ENCODE measurements around the gene ANTXRL.
"Not testable (repeated sequence)": the region's sequence is repeated elsewhere in the genome, so short reads cannot be mapped to it uniquely, and the experiment has no call there.

Gene ANTXRL

DNA sequence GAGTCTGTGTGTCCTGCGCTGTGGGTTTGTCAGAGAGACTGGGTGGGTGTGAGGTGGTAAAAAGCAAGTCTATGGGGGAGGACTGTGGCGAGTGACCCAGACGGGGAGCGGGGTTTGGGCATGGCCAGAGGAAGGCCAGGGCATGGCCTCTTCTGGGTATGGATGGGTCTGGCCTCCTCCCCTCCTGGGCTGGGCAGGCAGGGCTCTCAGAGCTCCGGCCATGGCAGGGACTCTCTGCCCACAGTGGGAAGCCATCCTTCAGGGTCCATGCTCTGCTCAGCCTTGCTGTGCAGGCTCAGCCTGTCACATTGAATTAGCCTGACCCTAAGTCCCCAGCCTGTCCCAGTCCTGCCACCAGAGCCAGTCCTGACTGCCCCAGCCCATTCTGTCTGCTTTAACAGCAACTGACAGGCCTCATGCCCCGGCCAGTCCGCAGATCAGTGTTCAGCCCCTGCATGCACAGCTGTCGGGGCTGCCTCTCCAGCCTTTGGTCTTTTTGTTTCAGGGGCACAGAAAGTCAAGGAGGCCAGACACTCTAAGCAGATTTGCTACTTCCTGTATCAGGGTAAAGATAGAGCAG, 7.9 kb downstream of the ANTXRL start:
- no peak for DNase-seq (ENCODE audit: low read depth)

DNA sequence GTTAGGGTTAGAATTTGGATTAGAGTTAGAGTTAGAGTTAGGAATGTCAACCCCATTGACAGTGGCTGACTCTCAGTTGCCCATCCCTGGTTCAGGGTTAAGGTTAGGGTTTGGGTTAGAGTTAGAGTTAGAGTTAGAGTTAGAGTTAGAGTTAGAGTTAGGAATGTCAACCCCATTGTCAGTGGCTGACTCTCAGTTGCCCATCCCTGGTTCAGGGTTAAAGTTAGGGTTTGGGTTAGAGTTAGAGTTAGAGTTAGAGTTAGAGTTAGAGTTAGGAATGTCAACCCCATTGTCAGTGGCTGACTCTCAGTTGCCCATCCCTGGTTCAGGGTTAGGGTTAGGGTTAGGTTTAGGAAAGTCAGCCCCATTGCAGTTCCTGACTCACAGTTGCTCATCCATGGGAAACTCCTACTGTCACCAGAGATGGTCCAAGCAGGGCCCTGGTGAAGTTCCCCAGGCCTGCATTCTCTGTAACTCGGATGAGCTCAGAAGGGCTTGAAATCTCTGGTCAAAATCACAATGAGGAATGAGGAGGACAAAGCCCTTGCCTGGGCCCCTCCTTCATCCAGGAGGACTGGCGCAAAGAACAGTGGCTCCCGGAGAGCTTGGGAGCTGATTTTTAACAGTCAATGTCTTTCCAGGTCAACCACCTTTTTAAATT, 8.7 kb downstream of the ANTXRL start:
- not testable (repeated sequence) for DNase-seq (ENCODE audit: low read depth)

DNA sequence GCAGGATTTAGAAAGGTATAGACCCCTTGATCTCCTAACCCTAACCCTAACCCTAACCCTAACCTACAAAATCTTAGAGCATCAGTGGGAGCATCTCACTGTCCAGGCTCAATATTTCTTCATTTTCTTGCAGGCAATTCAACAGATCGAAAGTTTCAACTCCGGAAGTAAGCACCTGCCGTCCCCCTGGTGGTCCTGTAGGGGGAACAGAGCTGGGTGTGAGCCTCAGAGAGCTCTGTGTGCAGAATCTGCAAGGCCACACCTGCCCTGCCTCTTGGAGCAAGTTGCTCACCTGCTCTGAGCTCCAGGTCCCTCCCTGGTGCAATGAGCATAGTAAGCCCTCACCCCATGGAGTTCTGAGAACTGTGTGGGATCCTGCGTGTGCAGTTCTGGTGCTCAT, 9.3 kb downstream of the ANTXRL start:
- not testable (repeated sequence) for DNase-seq (ENCODE audit: low read depth)

DNA sequence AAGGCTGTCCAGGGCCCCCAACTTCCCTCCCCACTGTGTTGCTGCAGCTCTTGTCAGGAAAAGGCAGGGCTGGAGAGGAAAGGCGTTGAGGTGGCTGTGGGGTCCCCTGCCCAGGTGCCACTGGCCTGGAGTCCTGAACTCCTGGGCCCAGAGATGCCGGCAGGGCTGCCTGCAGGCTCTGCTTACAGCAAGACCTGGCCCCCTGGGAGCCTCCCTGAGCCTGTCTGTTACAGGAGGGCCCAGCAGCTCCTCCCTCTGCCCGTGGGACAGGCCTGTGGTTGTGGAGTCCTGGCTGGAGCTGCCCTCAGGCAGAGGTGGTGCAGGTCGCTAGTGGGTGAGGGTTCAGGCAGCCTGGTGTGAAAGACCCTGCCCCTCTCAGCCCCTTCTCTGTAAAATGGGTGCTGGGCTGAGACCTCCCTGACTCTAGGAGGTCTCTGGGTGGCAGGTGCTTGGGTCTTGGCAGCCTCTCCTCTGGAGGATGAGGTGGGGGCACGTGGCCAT, 9.9 kb downstream of the ANTXRL start:
- DNase-seq (ENCODE audit: low read depth): no peak

DNA sequence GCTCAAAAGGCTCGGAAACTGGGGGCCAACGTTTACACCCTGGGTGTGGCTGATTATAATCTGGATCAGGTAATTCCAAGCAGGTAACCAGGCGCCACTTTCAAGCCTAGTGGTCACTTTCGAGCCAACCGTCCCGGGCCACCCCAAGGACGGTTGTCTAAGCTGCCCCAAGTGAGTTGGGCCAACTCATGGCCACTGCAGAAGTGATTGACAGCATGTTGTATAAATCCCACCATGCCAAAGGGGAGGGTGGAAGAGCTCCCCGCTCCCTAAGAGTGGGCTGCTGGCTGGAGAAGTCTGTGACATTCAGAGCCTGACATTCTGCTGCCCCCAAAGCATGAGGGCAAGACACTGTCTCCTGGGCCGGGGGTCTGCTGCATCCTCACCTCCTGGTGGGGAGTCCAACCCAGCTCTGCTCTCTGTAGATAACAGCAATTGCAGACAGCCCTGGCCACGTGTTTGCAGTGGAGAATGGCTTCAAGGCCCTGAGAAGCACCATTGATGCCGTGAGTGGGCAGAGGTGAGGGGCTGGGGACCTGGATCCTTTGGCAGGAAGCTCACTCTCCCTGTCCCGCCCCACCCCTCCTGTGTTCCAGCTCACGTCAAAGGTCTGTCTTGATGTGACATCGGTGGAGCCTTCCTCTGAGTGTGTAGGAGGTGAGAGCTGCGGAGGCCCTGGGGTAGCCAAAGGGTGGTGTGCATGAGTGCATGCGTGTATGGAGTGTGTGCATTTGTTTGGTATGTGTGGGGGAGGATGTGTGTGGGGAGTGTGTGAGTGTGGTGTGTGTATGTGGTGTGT, 10.8 kb downstream of the ANTXRL start:
- DNase-seq (ENCODE audit: low read depth): no peak

DNA sequence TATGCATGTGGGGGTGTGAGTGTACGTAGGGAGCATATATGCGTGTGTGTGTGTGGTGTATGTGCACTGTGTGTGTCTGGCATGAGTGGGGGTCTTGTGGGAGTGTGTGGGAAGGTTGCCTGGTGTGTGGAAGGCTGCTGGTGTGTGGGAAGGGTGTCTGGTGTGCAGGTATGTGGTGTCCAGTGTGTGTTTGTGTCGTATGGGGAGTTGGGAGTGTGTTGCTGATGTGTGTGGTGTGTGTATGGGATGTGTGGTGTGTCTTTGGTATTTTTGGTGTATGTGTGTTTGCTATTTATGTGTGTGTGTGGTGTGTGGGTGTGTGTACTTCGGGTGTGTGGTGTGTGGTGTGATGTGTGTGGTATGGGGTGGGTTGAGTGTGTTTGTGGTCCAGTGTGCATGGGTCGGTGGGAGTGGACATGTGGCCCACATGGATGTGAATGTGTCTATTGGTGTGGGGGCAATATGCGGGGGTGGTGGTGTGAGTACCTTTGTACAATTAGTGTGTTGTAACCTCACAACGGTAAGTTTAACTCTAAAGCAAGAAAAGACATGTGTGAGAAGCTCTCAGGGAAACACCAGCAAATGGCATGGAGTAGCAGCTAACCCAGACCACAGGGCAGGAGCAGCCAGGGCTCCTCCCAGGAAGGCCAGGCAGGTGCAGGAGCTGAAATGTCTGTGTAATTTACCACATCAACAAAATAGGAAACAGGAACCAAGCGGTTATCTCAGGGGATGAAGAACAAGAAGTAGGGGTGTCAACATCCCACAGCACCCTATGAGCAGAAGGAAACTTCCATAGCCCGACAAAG, 11.9 kb downstream of the ANTXRL start:
- DNase-seq (ENCODE audit: low read depth): no peak

DNA sequence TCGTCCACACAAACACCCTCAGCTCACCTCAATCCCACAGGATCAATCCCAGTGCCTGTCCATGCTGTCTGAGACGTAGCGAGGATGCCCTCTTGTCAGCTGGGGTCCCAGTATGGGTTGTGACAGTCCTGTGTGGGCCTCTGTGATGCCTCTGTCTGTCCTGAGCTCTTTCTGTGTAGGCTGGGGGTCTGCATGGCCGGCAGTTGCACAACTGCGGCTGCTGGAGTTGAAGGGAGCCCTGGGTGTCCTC, 12.4 kb downstream of the ANTXRL start:
- no peak for DNase-seq (ENCODE audit: low read depth)

DNA sequence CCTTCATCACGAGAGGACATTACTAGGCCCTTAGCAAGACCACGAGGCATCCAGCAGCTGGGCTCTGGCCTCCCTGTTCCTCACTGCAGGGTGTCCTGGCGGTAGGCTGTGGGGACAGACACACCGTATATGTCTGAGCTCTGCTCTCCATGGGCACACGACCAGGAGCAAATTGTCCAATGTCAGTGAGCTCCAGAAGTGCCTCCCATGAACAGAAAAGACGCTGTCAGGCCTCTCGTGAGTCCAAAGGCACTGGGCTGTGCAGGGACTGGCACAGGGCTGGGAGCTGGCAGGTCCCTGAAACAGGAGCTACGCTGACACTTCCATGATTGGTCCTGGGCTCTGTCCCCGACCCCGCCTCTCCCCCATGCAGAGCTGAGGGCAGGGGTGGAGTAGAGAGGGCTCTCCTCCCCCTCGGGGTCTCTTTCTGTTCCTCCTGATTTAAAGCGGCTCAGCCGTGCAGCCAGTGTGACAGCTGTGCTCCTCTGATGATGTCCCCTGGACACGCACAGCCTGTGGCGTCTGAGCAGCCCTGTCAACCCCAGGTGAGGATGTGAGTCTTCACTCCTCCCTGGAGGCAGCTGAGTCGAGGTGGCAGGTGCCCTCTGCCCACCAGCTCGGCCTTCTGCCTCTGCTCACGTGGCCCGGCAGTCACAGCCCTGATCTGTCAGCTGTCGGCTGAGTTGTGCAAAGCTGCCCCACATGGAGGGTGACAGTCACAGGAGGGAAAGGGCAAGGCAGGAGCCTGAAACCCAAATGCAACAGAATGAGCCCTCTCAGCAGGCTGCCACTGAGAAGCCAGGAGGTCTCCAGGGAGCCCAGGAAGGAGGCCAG, 13.0 kb downstream of the ANTXRL start:
- no peak for DNase-seq (ENCODE audit: low read depth)

DNA sequence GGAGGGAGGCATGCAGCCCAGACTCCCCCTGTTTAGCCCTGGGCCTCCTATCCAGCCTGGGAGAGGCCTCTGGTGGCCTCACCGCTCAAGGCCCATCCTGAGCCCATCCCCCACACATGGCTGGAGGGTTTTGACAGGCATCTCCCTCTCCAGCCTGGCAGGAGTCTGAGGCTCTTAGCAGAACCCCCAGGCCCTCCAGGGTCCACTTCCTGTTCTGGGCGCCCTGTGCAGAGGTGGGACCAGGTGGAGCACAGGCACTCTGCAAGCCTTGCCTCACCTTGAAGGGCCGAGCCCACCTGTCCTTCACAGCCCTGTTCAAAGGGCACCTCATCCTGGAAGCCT, 13.5 kb downstream of the ANTXRL start:
- DNase-seq (ENCODE audit: low read depth): not testable (repeated sequence)

DNA sequence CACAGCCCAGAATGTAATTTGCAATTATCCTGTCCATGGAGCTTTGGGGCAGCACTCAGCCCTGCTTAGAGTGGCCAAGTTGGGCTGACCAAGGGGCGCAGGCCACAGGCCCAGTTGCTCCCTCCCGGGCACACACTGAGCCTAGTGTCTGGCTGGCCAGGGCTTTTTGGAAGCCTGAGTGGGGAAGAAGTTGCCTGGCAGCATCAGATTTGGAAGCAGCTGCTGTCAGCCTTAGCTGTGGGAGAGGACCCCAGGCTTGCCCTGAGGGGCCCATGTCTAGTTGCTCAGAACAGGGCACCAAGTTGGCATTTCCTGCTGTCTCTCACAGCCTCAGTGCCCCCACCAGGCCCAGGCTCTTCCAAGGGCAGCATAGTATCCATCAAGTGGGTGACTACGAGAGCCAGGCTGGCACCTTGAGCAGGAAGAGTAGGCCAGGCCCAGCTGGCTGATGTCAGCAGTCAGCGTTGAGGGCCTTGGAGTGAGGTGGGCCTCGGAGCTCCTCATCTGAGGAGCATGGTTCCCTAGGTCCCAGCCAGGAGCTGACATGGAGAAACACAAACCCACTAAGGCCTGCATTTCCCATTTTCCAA, 14.4 kb downstream of the ANTXRL start:
- no peak for DNase-seq (ENCODE audit: low read depth)

DNA sequence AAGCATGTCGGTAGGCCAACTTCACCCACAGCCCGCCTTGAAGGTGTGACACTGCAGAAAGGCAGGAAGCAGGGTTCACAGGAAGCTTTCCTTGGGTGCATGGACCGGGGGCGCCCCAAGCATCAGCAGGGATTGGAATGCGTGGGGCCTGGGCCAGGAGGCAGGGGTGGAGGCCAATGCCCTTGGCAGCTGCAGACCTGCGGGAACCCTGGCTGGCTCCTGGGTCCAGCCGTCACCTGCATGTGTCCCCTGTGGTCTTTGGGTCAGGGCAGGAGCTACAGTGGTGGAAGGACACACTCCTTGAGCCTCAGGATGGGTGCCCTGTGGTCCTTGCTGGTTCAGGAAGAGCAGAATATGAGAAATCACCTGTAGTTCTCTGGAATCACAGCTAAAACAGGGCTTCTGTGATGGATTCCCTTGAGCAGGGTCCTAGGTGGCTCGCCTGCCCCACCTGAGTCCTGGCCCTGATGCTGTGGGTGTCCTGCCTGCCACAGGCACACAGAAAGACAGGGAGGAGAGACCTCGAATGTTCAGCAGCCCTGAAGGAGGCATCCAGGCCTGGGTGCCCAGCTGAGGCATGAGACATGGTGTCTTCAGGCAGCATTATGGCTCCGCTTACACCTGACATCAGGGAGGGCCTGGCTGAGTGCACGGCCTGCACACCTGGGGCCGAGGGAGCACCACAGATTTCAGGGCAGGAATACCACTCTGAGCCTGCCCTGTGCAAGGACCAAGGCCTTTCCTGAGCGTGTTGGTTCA, 15.1 kb downstream of the ANTXRL start:
- no peak for DNase-seq (ENCODE audit: low read depth)

DNA sequence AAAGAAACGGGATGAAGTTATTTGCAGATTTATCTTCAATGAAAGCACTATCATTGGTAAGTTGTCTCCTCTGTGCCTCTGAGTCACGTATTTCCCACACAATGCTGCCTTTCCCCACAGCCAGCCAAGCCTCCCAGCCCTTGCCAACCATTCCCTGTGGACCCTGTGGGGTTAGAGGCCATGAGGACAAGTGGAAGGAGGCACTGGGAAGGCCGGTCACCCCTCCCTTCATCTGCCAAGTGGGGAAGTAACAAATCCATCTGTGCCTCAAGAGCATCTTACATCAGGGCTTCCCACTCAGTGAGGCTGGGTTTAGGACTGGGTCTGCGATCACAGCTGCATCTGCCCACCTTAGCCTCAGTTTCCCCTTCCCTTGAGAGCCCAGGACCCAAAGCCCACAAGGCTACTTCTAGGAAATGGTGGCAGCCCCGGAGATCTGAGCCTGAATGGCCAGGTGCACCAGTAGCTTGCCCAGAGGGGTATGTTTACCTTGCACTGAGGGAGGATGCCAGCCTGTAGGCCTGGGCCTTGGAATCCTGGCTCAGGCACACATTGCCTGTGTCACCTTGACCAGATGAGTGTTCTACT, 16.1 kb downstream of the ANTXRL start:
- DNase-seq (ENCODE audit: low read depth): not testable (repeated sequence)

DNA sequence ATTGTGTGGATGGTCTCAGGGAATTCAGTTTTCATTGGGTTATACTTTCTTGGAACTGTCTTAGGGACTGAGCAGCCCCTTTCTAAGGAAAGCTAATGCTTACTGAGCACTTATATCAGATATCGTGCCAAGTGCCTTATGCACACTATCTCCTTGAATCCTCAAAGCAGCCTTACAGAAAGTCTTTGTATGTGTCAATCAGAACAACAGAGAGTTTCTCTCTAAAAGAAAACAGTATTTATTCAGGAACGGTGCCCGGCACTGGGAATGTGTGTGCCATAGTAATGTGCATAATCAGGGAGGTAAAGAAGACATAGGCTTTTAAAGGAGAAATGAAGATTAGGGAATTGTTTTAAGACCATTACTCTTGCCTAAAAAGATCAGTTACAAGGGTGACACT, 17.3 kb downstream of the ANTXRL start:
- DNase-seq (ENCODE audit: low read depth): no peak

DNA sequence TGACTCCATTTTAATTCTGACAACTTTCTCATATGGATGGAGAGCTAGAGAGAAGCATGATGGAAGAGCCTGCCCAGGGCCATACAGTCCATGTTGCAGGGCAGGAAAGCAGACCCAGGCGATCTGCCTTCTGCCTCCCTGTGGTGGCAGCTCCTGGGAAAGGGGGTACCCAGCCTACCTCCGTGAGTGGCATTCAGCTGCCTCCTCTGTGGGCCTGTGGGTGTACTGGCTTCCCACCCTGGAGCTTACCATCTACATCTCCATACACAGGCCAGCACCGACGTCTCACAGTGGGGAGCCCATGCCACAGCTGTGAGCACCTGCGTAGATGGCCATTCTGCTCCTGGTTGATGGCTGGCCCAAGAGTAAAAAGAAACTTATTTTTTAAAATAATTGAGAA, 17.9 kb downstream of the ANTXRL start:
- DNase-seq (ENCODE audit: low read depth): not testable (repeated sequence)

DNA sequence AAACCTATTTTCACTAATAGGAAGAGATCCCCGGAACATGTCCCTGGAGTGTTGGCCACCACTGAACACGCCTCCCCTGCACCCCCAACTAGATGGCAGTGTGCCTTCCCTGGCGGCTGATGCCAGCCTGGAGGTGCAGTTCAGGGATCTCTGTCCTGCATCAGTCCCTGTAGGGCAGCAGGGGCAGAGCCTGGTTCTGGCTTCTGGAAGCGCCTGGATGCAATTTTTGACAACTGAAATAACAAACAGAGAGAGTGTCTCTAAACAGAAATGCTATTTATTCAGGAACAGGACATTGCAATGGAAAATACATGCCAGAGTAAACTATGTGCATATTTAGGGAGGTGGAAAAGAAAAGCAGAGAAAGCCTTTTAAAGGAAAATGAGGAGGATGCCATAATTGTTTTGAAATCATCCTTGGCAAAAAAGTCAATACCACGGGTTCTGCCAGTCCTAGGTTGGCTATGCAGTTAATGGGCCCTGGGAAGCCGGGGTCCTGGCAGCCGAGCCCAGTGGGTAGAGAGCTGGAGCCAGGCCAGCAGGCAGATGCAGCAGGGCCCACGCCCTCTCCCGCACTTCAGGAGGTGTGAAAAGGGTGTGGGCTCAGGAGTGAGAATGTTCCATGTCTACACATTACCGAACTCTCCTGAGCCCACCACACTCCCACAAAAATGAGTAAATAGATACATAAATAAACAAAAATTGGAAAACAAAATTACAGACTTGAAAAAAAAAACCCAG, 18.5 kb downstream of the ANTXRL start:
- no peak for DNase-seq (ENCODE audit: low read depth)

DNA sequence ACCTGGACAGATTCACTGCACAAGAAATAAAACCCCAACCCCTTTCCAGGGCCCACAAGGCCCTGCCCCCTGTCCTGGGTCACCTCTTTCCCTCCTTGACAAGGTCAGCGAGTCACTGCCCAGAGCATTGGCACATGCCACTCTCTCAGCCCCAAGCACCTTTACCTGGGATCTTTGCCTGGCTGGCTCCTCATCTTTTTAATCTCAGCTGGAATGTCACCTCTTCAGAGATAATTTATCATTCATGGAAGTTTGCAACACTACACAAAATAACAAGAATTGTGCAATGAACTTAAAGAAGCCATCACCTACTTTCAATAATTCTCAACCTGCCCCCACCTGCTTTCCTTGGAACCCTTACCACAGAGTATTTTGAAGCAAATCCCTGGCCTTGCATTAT, 19.2 kb downstream of the ANTXRL start:
- no peak for DNase-seq (ENCODE audit: low read depth)

DNA sequence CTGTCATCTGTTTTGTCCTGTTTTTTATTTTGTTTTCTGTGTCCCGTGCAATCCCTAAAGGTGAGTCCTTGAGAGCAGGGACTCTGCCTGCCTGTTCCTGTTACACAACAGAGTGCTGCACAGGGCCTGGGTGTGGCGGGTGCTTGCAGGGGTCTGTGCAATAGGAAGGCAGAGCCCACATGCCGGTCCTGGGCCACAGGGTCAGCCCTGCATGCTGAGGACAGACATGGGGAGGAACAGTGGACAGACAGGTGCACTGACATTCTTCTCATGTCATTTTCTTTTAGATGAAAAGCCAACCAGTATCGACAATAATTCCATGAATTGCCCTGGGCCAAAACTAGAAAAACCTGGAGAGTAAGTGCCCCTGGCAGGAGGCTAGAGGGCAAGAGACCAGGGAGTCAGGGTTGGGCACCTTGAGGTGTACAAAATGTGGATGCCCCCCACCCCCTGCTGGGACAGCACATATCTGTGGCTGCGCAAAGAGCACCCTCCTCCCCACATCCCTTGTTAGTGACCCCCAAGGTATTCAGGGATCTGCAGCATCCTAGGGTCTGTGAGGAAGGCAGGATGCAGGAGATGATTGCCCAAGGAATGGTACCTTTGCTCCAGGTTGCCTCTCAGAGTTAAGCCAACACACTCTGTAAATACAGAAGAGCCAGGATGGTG, 19.9 kb downstream of the ANTXRL start:
- DNase-seq (ENCODE audit: low read depth): no peak

DNA sequence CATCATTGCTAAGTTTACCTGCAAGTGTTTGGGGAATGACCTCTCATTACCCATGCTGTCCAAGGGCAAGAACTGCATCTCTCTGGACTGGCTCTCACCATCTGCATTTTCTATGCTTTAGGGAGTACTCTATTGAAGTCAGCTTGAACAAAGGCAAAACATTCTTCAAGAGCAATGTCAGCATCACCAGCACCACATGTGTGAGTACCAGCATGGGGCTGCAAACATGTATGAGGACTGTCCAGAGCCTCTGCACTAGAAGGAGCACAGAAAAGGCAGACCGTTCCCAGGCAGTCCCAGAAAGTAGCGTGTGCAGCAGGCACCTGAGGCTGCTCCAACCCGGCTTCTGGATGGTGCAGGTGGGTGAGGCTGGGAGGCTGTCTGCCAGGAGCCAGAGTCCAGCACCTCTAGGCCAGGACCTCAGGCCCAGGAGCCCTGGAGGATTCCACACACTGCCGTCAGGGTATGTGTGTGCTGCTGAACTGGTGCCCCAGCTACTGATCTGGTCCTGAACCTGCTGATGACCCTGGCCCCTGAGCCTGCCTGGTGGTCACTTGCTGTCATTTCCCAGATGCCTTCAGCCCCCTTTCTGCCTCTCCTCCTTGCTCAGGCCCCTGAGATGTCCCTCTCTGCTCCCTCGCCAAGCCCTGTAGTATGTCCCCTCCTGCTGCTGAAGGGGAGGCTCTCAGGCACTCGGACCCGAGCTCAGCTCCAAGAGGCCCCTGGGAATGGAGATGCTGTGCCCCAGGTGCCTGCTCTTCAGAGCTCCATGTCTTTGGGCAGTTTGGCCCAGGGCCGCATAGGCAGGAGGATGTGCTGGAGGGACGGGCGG, 20.7 kb downstream of the ANTXRL start:
- DNase-seq (ENCODE audit: low read depth): no peak
